Measurements from ENCODE around the gene CD46.
"Not testable (repeated sequence)": the region's sequence is repeated elsewhere in the genome, so short reads cannot be mapped to it uniquely, and the experiment has no call there.

CD46 gene

DNA sequence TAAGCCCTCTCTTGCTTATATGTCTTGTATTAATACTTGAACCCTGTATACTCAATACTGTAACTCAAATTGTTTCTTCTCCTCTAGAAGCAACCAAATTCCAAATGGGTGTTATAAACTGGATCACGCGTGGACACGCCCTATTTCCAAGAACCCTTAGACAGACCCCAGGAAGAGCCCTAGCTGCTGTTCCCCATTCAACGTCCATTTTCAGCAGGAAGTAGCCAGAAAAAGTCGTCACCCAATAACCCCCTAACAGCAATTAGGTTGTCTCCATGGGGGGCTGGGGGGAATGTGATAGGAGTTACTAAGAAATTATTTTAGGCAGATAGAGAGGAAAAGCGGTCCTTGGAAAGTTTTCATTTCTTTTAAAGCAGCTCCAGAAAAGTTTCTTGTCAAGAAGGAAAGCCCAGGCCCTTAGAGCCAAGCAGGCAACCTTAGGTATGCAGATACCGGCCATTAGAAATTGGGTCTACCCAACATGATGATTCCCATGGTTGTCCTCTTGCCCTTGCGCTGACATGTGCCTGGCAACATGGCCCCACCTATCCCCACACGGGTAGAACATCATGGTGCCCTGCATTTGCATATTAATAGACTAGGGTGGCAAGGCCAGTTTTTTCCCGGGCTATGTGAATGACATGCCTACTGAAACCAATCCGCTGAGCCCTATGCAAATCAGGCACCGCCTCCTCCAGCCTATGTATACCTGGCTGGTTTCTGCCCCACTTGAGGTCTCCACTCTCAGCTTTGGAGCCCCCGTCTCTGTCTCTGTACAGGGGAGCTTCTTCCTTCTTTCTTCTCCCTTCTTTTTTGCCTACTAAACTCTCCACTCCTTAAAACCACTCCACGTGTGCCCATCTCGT, 4.0 kb upstream of the CD46 start:
- H3K4me3 ChIP-seq (ENCODE audit: low read depth, low read length): no peak overlapping the region
- TF ChIP-seq, protein P1, sequence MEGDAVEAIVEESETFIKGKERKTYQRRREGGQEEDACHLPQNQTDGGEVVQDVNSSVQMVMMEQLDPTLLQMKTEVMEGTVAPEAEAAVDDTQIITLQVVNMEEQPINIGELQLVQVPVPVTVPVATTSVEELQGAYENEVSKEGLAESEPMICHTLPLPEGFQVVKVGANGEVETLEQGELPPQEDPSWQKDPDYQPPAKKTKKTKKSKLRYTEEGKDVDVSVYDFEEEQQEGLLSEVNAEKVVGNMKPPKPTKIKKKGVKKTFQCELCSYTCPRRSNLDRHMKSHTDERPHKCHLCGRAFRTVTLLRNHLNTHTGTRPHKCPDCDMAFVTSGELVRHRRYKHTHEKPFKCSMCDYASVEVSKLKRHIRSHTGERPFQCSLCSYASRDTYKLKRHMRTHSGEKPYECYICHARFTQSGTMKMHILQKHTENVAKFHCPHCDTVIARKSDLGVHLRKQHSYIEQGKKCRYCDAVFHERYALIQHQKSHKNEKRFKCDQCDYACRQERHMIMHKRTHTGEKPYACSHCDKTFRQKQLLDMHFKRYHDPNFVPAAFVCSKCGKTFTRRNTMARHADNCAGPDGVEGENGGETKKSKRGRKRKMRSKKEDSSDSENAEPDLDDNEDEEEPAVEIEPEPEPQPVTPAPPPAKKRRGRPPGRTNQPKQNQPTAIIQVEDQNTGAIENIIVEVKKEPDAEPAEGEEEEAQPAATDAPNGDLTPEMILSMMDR (IDR thresholded peaks at IDR 0.05; ENCODE audit: low read depth, low read length): no peak
- in situ Hi-C loops (cut with HindIII; ENCODE audit: low sequenced_read_pairs): no loop called here
- no peak for DNase-seq (ENCODE audit: low read depth, low spot score)

DNA sequence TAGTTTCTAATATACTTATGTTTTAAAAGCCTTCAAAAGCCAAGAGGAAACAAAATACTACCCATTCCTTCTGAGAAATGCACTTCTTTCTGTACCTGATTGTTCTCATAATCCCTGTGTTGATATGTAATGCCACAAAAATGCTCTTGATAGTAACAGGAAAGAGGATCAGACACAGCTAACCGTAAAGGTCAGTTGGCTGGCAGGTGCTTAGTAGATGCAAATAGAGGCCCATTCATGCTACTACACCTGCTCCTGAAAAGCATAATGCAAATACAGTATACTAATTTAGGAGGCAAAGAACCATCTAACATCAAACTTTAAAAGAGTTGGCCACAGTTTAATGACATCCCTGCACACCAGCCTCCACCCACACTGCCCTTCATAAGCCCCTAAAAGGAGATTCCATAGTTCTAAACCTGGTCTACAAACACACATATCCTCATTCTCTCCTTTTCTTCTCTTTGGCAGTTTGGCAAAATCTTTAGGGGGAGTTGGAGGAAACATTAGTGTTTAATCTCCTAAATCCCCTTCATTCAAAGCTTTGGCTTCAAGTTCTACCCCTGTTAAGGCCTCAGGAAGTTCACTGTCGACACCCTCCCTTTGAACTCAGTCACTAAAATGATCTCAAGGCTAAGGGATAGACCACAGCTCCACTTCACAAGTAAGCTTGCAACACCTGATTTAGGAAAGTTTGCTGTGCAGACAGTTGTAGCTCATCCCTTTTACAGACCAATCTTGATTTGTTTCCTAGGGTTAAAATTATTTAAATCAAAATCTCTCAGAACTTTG, 2.9 kb upstream of the CD46 start:
- DNase-seq (ENCODE audit: low read depth, low spot score): no peak
- in situ Hi-C loops (cut with HindIII; ENCODE audit: low sequenced_read_pairs): no loop called here
- no peak overlapping the region for H3K4me3 ChIP-seq (ENCODE audit: low read depth, low read length)
- TF ChIP-seq, protein P1 (IDR thresholded peaks at IDR 0.05; ENCODE audit: low read depth, low read length): no peak

DNA sequence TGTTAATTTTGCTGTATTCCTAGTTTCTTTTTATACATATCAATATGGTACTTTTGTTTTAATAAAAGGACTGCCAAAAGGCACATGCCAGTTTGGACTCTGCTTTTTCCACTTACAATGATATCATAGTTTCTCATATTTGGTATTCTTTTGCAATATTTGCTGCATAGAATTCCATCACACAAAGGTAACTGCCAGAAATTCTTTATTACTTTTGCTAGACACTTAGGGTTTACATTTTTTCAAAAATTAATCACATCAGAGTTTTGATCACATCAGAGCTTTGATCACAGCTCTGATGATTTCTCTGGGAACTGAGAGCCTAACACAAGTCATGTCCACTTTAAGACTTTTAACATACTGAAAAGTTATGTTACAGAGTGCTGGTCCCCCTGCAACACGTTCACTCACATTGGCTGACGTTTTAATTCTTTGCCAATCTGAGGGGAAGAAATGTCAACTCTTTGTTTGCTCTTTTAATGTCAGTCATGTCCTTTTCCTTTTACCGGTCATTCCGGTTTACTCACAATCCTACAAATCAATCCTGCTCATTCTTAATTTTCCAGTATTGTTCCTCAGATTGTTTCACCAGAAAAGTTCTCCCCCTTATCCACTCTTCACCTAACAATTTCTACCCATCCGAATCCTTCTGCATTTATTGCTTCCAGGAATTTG, 1.1 kb upstream of the CD46 start:
- H3K4me3 ChIP-seq (ENCODE audit: low read depth, low read length): peak overlapping the region; percentile 93
- TF ChIP-seq, protein P1 (IDR thresholded peaks at IDR 0.05; ENCODE audit: low read depth, low read length): no peak
- DNase-seq (ENCODE audit: low read depth, low spot score): no peak
- in situ Hi-C loops (cut with HindIII; ENCODE audit: low sequenced_read_pairs): no loop called here

DNA sequence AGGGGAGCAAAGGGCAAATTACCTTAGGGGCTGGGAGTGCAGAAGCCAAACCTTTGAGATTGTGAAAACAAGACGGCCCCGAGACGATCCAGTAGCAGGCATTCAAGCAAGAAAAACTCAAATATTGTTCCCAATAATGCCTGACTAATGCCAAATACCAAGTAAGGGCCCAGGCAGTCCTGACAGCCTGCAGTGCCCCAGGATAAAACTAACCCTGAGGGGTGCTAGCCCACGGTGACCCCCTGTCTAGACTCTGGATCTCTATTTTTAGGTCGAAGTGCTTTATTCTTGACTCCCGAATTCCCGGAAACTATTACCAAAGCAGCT, 428 bp upstream of the CD46 start:
- in situ Hi-C loops (cut with HindIII; ENCODE audit: low sequenced_read_pairs); DNase-seq (ENCODE audit: low read depth, low spot score): not testable (repeated sequence)
- H3K4me3 ChIP-seq (ENCODE audit: low read depth, low read length): peak overlapping the region; percentile 93

DNA sequence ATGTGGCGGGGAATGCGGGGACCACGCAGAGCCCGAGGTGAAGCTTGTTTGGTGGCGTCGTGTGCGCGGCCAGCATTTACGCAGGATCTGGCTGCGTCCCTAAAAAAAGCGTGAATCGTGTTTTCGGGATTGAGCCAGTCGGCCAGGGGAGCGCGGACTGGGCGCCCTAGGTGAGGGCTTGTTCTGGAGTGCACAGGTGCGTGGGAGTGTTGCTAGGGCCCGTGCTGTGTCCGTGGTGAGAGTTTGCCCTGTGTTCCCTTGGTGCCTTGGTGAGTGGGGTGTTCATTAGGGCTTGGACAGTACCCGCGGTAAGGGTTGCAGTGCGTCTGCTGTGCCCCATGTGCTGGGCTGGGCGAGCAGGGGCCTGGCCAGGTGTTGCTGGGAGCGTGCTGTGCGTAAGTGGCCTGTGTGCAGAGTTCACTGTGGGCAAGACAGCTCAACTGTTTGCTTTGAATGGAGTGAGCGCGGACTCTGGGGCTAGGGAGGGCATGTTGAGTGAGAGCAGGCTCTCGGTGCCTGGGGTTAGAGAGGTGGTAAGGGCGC, 673 bp downstream of the CD46 start:
- DNase-seq (ENCODE audit: low read depth, low spot score): no peak
- peak overlapping the region; percentile 93 for H3K4me3 ChIP-seq (ENCODE audit: low read depth, low read length)
- in situ Hi-C loops (cut with HindIII; ENCODE audit: low sequenced_read_pairs): no loop called here
- TF ChIP-seq, protein P1 (IDR thresholded peaks at IDR 0.05; ENCODE audit: low read depth, low read length): no peak

DNA sequence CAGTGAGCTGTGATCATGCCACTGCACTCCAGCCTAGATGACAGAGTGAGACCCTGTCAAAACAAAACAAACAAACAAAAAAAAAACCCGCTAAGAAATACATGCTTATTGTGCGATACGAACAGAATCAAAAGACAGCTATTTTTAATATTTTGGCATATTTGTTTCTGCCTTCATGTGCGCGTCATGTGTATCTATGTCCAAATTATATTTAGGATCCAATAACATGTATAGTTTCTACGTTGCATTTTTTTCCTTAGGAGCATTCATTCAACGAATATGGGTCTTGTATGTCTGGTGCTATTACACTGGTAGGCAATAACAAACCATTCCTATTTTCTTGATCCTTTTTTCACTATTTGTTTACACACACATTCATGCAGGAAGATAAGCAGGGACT, 1.8 kb downstream of the CD46 start:
- no peak overlapping the region for H3K4me3 ChIP-seq (ENCODE audit: low read depth, low read length)
- TF ChIP-seq, protein P1 (IDR thresholded peaks at IDR 0.05; ENCODE audit: low read depth, low read length): no peak
- in situ Hi-C loops (cut with HindIII; ENCODE audit: low sequenced_read_pairs): no loop called here
- no peak for DNase-seq (ENCODE audit: low read depth, low spot score)
